Measurements from ENCODE around the gene KIAA2012. TPM values are rescaled to one million over a fixed set of nuclear protein-coding genes. Genes with fewer than 3 reads are reported as not detected.

The KIAA2012 gene
- total RNA-seq, 1 donor from 2014 or later, result not detected

DNA sequence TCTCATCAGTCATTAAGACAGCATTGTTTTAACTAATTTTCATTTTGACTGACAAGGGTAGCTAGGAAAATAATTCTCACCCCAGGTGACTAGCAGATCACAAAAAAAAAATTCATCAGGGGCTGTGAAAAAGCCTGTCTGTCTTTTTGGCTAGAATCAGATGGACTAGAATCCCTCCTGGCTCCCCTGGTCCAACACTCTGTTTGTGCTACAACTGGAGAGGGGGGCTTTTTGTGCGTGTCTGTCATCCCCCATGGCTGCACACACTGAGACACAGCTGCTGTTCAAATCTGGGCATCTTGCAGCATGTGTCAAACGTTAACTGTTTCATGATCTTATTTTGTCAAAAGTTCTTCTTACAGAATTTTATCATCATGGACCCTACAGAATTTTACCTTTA lies 51.2 kb downstream of the KIAA2012 start:
- DNase-seq (ENCODE audit: low read depth) (no peak), FAIRE-seq (no peak)
- Histone ChIP-seq H3K36me3 (ENCODE audit: control insufficient read depth, insufficient read depth, low read length) (no peaks in the 10 kb centered on the region), H3K27me3 (ENCODE audit: control insufficient read depth, insufficient read depth, low read length) (no peaks in the 10 kb centered on the region), H3K4me3 (ENCODE audit: low read depth, low read length) (no peak overlapping the region)
- TF ChIP-seq, protein P1, sequence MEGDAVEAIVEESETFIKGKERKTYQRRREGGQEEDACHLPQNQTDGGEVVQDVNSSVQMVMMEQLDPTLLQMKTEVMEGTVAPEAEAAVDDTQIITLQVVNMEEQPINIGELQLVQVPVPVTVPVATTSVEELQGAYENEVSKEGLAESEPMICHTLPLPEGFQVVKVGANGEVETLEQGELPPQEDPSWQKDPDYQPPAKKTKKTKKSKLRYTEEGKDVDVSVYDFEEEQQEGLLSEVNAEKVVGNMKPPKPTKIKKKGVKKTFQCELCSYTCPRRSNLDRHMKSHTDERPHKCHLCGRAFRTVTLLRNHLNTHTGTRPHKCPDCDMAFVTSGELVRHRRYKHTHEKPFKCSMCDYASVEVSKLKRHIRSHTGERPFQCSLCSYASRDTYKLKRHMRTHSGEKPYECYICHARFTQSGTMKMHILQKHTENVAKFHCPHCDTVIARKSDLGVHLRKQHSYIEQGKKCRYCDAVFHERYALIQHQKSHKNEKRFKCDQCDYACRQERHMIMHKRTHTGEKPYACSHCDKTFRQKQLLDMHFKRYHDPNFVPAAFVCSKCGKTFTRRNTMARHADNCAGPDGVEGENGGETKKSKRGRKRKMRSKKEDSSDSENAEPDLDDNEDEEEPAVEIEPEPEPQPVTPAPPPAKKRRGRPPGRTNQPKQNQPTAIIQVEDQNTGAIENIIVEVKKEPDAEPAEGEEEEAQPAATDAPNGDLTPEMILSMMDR (IDR thresholded peaks at IDR 0.05; ENCODE audit: insufficient read depth, low read length, severe bottlenecking), result no peak

DNA sequence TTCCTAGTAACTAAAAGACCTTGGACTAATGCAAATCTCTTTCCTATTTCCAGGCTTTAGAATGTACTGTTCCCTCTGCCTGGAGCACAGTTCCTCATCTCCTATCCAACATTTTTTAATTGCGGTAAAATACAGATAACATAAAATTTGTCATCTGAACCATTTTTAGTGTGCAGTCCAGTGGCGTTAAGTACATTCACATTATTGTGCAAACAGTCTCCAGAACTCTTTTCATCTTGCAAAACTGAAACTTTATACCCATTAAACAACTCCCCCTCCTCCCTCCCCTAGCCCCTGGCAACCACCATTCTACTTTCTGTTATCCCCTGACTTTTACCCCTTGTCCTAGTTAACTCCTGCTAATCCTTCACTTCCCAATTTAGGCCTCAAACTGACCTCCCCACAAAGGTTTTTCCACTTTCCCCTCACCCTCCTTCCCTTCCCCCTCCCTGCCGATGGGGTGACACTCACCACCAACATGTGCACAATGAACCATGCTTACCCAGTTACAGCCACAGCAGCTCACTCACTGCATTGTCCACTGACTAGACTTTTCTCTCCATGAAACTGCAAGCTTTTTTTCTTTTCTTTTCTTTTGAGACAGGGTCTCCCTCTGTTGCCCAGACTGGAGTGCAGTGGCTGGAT lies 54.8 kb downstream of the KIAA2012 start:
- H3K4me3 ChIP-seq (ENCODE audit: low read depth, low read length), result no peak overlapping the region
- no peak for DNase-seq (ENCODE audit: low read depth)
- TF ChIP-seq, protein P1 (IDR thresholded peaks at IDR 0.05; ENCODE audit: insufficient read depth, low read length, severe bottlenecking), result no peak
- H3K27me3 ChIP-seq (ENCODE audit: control insufficient read depth, insufficient read depth, low read length), result no peaks in the 10 kb centered on the region
- no peaks in the 10 kb centered on the region for H3K36me3 ChIP-seq (ENCODE audit: control insufficient read depth, insufficient read depth, low read length)
- FAIRE-seq, result no peak

GRCh38 chr2:202129841-202130240 lies 56.8 kb downstream of the KIAA2012 start:
- DNase-seq (ENCODE audit: low read depth) (no peak), FAIRE-seq (no peak)

GRCh38 chr2:202133200-202133908 lies 60.3 kb downstream of the KIAA2012 start:
- no peak for DNase-seq (ENCODE audit: low read depth)
- TF ChIP-seq, protein P1 (IDR thresholded peaks at IDR 0.05; ENCODE audit: insufficient read depth, low read length, severe bottlenecking), result no peak
- Histone ChIP-seq H3K27me3 (ENCODE audit: control insufficient read depth, insufficient read depth, low read length) (peaks cover under 1% of the 10 kb centered on the region), H3K4me3 (ENCODE audit: low read depth, low read length) (no peak overlapping the region), H3K36me3 (ENCODE audit: control insufficient read depth, insufficient read depth, low read length) (no peaks in the 10 kb centered on the region)
- FAIRE-seq, result no peak

More at GRCh38 chr2:202129841-202130240, 56.8 kb downstream of the KIAA2012 start:
- H3K27me3 ChIP-seq (ENCODE audit: control insufficient read depth, insufficient read depth, low read length), result no peaks in the 10 kb centered on the region
- TF ChIP-seq, protein P1 (IDR thresholded peaks at IDR 0.05; ENCODE audit: insufficient read depth, low read length, severe bottlenecking), result no peak
- H3K4me3 ChIP-seq (ENCODE audit: low read depth, low read length), result no peak overlapping the region
- H3K36me3 ChIP-seq (ENCODE audit: control insufficient read depth, insufficient read depth, low read length), result no peaks in the 10 kb centered on the region

GRCh38 chr2:202133909-202134265 lies 60.8 kb downstream of the KIAA2012 start:
- H3K4me3 ChIP-seq (ENCODE audit: low read depth, low read length), result no peak overlapping the region
- TF ChIP-seq, protein P1 (IDR thresholded peaks at IDR 0.05; ENCODE audit: insufficient read depth, low read length, severe bottlenecking), result no peak
- FAIRE-seq (peak; percentile 50), DNase-seq (ENCODE audit: low read depth) (no peak)
- H3K27me3 ChIP-seq (ENCODE audit: control insufficient read depth, insufficient read depth, low read length), result peaks cover 2% of the 10 kb centered on the region
- no peaks in the 10 kb centered on the region for H3K36me3 ChIP-seq (ENCODE audit: control insufficient read depth, insufficient read depth, low read length)
